GM19193 (cell line): Measurements from ENCODE around the gene PDE8A.

ENCODE experiments used
- POLR2A ChIP-seq: IDR thresholded peaks from 4 replicates; pipeline ENCODE4 v1.6.1; 2011; ENCODE audit not compliant: insufficient read depth, insufficient read length; ENCODE audit errors: extremely low read depth

The PDE8A gene

DNA sequence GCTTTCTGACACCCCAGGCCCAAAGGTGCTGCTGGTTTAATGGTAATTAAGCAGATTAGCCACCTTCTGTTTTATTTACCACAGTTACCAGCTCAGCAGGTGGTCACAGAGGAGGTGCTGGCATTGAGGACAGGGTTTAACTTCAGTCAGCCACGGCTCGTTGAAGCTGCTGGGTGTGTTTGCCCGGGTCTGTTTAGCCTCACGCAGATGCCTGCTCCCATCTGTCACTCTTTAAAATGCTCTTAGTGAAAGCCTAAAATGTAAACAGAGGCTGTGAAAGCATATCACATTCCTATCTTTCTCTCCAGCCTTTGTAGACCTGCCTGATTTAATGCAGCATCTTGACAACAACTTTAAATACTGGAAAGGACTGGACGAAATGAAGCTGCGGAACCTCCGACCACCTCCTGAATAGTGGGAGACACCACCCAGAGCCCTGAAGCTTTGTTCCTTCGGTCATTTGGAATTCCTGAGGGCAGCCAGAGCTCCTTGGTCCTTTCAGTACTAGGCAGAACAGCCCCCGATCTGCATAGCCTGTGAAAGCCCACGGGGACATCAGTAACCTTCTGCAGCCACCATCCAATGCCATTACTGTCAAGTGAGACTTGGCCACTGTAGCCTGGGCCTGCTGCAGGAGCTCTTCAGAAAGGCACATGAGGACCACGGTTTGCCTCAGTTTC, 156.0 kb downstream of the PDE8A start:
- no peak for TF ChIP-seq POLR2A

- TF ChIP-seq POLR2A: no peak
Measured at GRCh38 chr15:85139391-85139790, 157.7 kb downstream of the PDE8A start.

GRCh38 chr15:85141726-85142125, 160.1 kb downstream of the PDE8A start:
- TF ChIP-seq POLR2A: no peak

- no peak for TF ChIP-seq POLR2A
Measured at GRCh38 chr15:85142312-85142711, 160.7 kb downstream of the PDE8A start.

GRCh38 chr15:85149465-85150129, 167.9 kb downstream of the PDE8A start:
- TF ChIP-seq POLR2A: no peak

DNA sequence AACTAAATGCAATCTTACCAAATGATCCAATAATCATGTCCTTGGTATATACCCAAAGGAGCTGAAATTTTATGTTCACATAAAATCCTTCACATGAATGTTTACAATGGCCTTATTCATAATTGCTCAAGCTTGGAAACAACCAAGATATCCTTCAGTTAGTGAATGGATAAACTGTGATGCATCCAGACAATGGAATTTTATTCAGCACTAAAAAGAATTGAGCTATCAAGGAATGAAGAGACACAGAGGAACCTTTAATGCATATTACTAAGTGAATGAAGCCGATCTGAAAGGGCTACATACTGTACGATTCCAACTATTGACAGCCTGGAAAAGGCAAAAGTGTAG, 168.4 kb downstream of the PDE8A start:
- no peak for TF ChIP-seq POLR2A

GRCh38 chr15:85151145-85151544, 169.5 kb downstream of the PDE8A start:
- TF ChIP-seq POLR2A: no peak

GRCh38 chr15:85151861-85152260, 170.2 kb downstream of the PDE8A start:
- no peak for TF ChIP-seq POLR2A

GRCh38 chr15:85154061-85154460, 172.4 kb downstream of the PDE8A start:
- no peak for TF ChIP-seq POLR2A

- TF ChIP-seq POLR2A: no peak
Measured at GRCh38 chr15:85155360-85155759, 173.7 kb downstream of the PDE8A start.

DNA sequence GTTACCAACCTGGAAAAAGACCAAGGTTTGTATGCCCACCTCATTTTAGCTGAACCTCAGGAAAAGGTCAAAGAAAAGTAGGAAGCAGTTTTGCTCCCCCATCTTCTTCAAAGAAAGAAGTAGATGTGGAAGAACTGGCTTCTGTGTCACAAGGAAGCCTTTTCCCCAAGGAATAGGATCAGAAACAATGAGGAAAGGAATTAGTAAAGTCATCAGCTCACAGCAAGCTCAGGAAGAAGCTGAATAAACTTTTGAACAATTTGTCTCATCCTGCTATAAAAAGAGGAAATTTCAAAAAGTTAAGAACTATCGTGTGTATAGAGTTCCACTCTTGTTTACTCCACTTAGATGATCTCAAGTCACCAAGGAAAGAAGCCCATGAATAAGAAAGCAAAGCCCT, 174.2 kb downstream of the PDE8A start:
- TF ChIP-seq POLR2A: no peak

DNA sequence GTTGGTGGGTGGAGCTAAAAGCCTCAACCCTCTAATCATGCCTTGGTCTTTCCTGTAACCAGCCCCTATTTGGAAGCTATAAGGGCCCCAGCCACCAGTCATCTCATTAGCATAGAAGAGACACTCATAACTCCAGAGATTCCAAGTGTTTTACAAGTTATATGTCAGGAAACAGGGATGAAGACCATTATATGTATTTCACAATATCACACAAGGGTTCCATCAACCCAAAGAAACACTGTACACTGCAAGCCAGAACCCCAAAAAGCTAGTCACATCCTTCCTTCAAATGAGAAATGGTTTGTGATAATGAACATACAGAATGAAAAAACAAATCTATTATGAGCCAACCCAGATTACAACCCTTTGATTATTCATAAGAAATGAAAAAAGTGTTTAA, 175.7 kb downstream of the PDE8A start:
- no peak for TF ChIP-seq POLR2A

- TF ChIP-seq POLR2A: no peak
Measured at GRCh38 chr15:85162237-85162636, 180.6 kb downstream of the PDE8A start.

DNA sequence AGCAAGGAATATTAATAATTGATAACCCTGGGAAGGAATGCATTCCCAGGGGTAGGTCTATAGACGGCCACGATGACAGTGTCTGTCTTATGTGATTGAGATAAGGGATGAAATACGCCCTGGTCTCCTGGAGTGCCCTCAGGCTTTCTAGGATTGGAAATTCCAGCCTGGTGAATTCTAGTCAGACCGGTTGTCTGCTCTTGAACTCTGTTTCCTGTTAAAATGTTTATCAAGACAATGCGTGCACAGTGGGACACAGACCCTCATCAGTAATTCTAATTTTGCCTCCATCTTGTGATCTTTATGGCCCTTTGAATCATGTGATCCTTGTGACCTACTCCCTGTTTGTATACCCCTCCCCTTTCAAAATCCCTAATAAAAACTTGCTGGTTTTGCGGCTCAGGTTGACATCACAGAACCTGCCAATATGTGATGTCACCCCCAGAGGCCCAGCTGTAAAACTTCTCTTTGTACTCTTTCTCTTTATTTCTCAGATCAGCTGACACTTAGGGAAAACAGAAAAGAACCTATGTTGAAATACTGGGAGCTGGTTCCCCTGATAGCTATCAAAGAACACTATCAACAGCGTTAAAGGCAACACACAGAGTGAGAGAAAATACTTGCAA, 183.3 kb downstream of the PDE8A start:
- no peak for TF ChIP-seq POLR2A

GRCh38 chr15:85167568-85167967, 185.9 kb downstream of the PDE8A start:
- no peak for TF ChIP-seq POLR2A

DNA sequence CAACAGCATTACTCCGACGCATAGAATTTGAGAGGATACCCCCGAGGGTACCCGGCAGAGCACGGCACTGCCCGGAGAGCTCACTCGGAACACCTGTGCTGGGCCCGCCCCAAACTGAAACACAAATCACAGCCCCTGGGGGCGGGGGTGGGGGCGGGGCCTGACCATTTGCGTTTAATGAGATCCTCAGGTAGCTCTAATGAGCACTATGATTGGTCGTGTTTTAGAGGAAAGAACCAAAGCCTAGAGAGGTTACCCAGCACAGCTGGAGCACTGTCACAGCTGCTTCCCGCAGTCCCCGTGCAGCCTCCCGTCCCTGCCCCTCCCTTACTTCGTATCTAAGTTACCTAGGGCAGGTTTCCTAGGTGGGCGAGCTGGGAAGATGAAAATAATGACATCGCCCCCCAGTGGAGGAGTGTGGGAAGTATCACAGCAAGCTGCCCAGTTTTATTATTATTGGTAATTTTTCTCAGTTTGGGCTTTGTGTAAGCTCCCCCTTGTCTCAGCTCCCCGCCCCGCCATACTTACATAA, 187.1 kb downstream of the PDE8A start:
- TF ChIP-seq POLR2A: no peak
